DND-41 (cell line): ENCODE results near the gene SRC.

Experiments
- CTCF ChIP-seq: IDR thresholded peaks from 2 replicates; pipeline ENCODE4 v1.5.1; 2012; ENCODE audit warnings: borderline replicate concordance, low read length, moderate library complexity, mild to moderate bottlenecking; ENCODE audit not compliant: poor library complexity, severe bottlenecking; ENCODE audit errors: extremely low read depth
- EZH2 ChIP-seq: IDR thresholded peaks from 3 replicates; pipeline ENCODE4 v1.6.1; 2012; ENCODE audit warnings: borderline replicate concordance, low read depth, mild to moderate bottlenecking, moderate library complexity, low read length, inconsistent platforms; ENCODE audit not compliant: severe bottlenecking

GRCh38 chr20:37442547-37442946 lies 96.6 kb downstream of the SRC start:
- TF ChIP-seq CTCF (no peak), EZH2 (no peak)
